PC-9 (cell line): ENCODE results near the gene SLCO2A1. TPM values are rescaled to one million over a fixed set of nuclear protein-coding genes. Genes with fewer than 3 reads are reported as not detected.

ENCODE experiments used
- BruUV-seq: library from RNA; stranded (reverse); fragments of 400-500 nt; replicated peaks from 2 replicates; lab custom pipeline; 2021; lab: Mats Ljungman, UMichigan
- CTCF ChIA-PET: fragments of 300-600 bp; sonication (Branson Sonifier 250); formaldehyde crosslinking; loops from one replicate; lab custom pipeline; 2022; ENCODE audit warnings: antibody characterized with exemption; lab: Charles Lee
- POLR2A ChIA-PET: fragments of 300-600 bp; sonication (Branson Sonifier 250); formaldehyde crosslinking; loops from one replicate; lab custom pipeline; 2022; ENCODE audit warnings: antibody characterized with exemption; ENCODE audit not compliant: unreplicated experiment; lab: Charles Lee
- DNase-seq, 2 experiments: peaks; one replicate each; pipeline versions ENCODE4 v3.0.0 to v3.0.0-alpha.2; 2015 to 2022; ENCODE audit warnings: mixed read lengths in 1 of 2
- H2AFZ ChIP-seq: fragments of 200-600 bp; sonication (generic); 2 replicates; pipeline ENCODE4 v1.8.1; 2017; ENCODE audit warnings: antibody characterized with exemption
- H3F3A ChIP-seq: fragments of 200-600 bp; sonication (generic); 2 replicates; pipeline ENCODE4 v1.8.1; 2017; ENCODE audit warnings: antibody characterized with exemption, mild to moderate bottlenecking, low read depth; ENCODE audit not compliant: insufficient read depth
- H3K27ac ChIP-seq: fragments of 200-600 bp; sonication (generic); 2 replicates; pipeline ENCODE4 v1.6.1; 2016; ENCODE audit warnings: mixed run types
- H3K27me3 ChIP-seq: fragments of 200-600 bp; sonication (generic); 2 replicates; pipeline ENCODE4 v1.6.1; 2016; ENCODE audit warnings: low read depth, mixed run types; ENCODE audit not compliant: insufficient read depth
- H3K36me3 ChIP-seq: fragments of 200-600 bp; sonication (generic); 2 replicates; pipeline ENCODE4 v1.6.1; 2016; ENCODE audit warnings: low read depth, mixed run types
- H3K4me1 ChIP-seq: fragments of 200-600 bp; sonication (generic); replicated peaks from 2 replicates; pipeline ENCODE4 v1.6.1; 2016; ENCODE audit warnings: mixed run types; ENCODE audit not compliant: insufficient read depth
- H3K4me2 ChIP-seq: fragments of 200-600 bp; sonication (generic); 2 replicates; pipeline ENCODE4 v1.6.1; 2017; ENCODE audit warnings: mixed run types
- H3K4me3 ChIP-seq: fragments of 200-600 bp; sonication (generic); 2 replicates; pipeline ENCODE4 v1.6.1; 2016; ENCODE audit warnings: mixed run types
- H3K79me2 ChIP-seq: fragments of 200-600 bp; sonication (generic); 2 replicates; pipeline ENCODE4 v1.6.1; 2017; ENCODE audit warnings: low read depth, mixed run types
- H3K9me2 ChIP-seq: fragments of 200-600 bp; sonication (generic); 2 replicates; pipeline ENCODE4 v1.8.1; 2017; ENCODE audit warnings: mild to moderate bottlenecking; ENCODE audit not compliant: insufficient read depth
- H3K9me3 ChIP-seq: fragments of 200-600 bp; sonication (generic); 2 replicates; pipeline ENCODE4 v1.8.1; 2016; ENCODE audit warnings: low read depth; ENCODE audit not compliant: insufficient read depth
- H4K20me1 ChIP-seq: fragments of 200-600 bp; sonication (generic); 2 replicates; pipeline ENCODE4 v1.8.1; 2017; ENCODE audit not compliant: insufficient read depth
- EZH2 ChIP-seq: fragments of 200-600 bp; sonication (generic); IDR thresholded peaks from 2 replicates; pipeline ENCODE4 v1.8.0; 2017; ENCODE audit warnings: antibody characterized with exemption, low read depth
- intact Hi-C: fragments of 100-400 bp; cut with micrococcal nuclease; formaldehyde crosslinking; loops from one replicate; pipeline ENCODE4 v1.10.0; 2022; ENCODE audit not compliant: unreplicated experiment
- total RNA-seq: library from RNA; stranded (reverse); gene quantifications from 2 replicates; pipeline ENCODE4 v1.2.3, GENCODE V29; 2021
- TF ChIP-seq, protein P1 (sequence below): fragments of 200-600 bp; sonication (generic); conservative IDR thresholded peaks from 2 replicates; pipeline ENCODE4 v1.6.1; 2017; ENCODE audit warnings: mixed run types, antibody characterized with exemption, mild to moderate bottlenecking, moderate library complexity

SLCO2A1 gene
- total RNA-seq, 1 experiment from 2014 or later = 0.44 TPM

DNA sequence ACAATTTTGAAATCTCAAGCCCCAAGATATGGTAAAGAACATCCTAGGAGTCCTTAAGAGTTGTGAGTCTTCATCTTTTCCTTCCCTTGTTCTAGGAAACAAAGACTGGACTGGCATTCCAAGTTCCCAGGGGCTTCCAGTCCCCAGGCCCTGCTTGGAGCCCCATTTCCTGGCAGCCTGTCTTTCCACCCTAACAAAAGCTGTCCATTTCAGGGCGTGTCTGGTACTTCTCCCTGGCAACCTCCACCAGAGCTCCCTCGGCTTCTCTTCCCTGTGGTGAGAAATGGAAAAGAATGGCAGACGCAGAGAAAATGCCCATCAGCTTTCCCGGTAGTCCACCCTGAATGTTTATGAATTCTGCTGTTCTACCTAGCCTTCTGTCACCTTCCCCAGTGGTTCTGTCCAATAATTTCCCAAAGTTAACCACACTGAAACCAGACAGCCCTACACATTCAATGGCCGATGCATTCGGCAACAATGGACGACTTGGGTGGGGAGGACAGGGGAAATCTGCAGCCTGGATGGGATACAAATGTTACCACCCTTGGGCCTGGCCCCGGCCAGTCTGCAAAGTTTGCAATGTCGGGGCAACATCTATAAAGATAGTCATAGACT lies 140.9 kb downstream of the SLCO2A1 start:
- POLR2A ChIA-PET = no interaction called here

DNA sequence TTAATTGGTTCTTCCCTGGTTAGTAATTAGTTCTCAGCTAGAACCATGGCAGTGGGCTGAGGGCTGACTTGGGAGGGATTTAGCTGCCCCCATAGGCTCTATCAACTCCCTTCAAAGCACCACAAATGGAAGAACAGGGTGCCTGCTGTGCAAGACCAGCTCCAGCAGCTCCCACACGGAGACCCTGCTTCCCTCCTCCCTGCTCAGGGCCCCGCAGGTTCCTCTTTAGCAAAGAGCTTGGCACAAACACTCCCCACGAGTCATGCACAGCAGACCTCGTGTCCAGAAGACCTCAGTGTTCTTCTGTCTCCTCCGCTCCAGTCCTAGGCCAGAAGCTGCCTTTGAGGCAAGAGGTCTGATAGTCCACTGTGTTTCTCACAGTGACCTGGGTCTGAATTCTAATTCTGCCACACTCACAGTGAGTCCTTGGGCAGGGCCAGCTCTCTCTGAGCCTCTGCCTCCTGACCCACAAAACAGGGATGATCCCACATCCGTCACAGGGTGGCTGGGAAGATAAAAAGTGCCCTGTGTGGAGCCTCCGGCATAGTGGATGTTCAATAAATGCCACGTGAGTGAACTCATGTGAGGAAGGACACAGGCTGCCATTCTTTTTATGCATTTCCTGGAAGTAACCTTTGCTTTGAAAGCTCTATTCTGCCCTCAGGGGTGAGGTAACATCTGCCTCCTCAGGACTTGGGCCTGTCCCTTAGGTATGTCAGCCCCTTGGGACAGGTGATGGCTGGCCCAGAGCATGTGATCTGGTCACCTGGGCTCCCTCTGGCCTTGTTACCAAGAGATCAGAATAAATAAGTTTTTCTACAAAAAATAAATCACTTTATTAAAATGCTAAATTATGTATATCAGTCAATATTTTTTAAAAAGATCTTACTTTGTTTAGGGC lies 141.7 kb downstream of the SLCO2A1 start:
- no TSS peak for BruUV-seq

More for the DNA sequence above, 140.9 kb downstream of the SLCO2A1 start:
- Histone ChIP-seq H3K9me2 (no peaks in the 10 kb centered on the region), H2AFZ (no peak overlapping the region), H3K27ac (no peak overlapping the region), H3K79me2 (no peaks in the 10 kb centered on the region), H3K4me1 (no peaks in the 10 kb centered on the region), H3K36me3 (no peaks in the 10 kb centered on the region), H3K4me3 (no peak overlapping the region), H3K27me3 (0 out of 2 replicates have a peak, but pooled peaks cover 3% of the 10 kb centered on the region), H3K9me3 (no peaks in the 10 kb centered on the region), H3K4me2 (no peak overlapping the region), H4K20me1 (no peaks in the 10 kb centered on the region), H3F3A (no peaks in the 10 kb centered on the region)
- no TSS peak for BruUV-seq
- no peak for DNase-seq
- CTCF ChIA-PET = no interaction called here
- TF ChIP-seq, protein P1, sequence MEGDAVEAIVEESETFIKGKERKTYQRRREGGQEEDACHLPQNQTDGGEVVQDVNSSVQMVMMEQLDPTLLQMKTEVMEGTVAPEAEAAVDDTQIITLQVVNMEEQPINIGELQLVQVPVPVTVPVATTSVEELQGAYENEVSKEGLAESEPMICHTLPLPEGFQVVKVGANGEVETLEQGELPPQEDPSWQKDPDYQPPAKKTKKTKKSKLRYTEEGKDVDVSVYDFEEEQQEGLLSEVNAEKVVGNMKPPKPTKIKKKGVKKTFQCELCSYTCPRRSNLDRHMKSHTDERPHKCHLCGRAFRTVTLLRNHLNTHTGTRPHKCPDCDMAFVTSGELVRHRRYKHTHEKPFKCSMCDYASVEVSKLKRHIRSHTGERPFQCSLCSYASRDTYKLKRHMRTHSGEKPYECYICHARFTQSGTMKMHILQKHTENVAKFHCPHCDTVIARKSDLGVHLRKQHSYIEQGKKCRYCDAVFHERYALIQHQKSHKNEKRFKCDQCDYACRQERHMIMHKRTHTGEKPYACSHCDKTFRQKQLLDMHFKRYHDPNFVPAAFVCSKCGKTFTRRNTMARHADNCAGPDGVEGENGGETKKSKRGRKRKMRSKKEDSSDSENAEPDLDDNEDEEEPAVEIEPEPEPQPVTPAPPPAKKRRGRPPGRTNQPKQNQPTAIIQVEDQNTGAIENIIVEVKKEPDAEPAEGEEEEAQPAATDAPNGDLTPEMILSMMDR = no peak
- TF ChIP-seq EZH2 = no peak
- intact Hi-C loops = no loop called here

DNA sequence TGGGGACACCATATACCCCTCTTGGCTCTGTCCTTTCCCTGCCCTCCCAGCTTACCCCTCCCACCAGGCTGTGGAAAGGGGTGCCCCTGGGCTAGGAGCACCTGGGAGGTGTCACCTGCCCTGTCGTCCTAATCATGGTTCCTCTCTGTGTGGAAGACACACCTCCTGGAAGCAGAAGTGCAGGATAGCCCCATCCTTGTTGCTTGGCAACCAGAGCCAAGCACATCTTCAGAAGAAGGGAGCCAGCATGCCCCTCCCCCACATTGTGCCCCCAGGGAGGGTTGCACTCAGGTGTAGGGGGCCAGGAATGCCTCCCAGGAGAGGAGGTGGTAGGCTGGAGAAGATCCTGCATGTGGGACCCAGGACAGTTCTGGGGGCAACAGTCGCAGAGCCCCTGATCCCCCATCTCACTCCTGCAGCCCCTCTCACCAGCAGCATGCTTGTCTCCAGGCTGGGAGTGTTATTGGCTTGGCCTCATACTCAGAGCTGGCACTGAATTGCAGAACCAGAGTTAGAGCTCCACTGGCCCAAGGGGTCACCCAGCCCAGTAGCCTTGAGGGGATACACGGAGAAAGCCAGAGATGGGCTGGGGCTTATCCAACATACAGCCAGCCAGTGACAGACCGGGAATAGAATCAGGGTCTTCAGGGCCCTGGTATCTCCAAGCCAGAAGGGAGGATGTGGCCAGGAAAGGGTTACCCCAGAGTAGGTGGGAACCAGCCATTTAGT lies 142.5 kb downstream of the SLCO2A1 start:
- no TSS peak for BruUV-seq
- 0 out of 2 replicates have a peak, but pooled peaks cover 3% of the 10 kb centered on the region for H3K27me3 ChIP-seq
- no peak overlapping the region for H2AFZ ChIP-seq
- CTCF ChIA-PET = no interaction called here
- TF ChIP-seq EZH2 = no peak
- TF ChIP-seq, protein P1 = no peak
- no peaks in the 10 kb centered on the region for H3K36me3 ChIP-seq
- no peaks in the 10 kb centered on the region for H3K9me2 ChIP-seq
- no peaks in the 10 kb centered on the region for H3K9me3 ChIP-seq
- no peaks in the 10 kb centered on the region for H4K20me1 ChIP-seq
- no peaks in the 10 kb centered on the region for H3F3A ChIP-seq
- H3K4me1 ChIP-seq = peaks cover 7% of the 10 kb centered on the region
- H3K27ac ChIP-seq = no peak overlapping the region
- intact Hi-C loops = no loop called here
- no peak overlapping the region for H3K4me3 ChIP-seq
- H3K79me2 ChIP-seq = no peaks in the 10 kb centered on the region
- H3K4me2 ChIP-seq = no peak overlapping the region
- no peak for DNase-seq
- POLR2A ChIA-PET = no interaction called here

More for the DNA sequence above, 141.7 kb downstream of the SLCO2A1 start:
- Histone ChIP-seq H3K27ac (no peak overlapping the region), H3K9me2 (no peaks in the 10 kb centered on the region), H4K20me1 (no peaks in the 10 kb centered on the region), H2AFZ (no peak overlapping the region), H3K4me3 (no peak overlapping the region), H3K79me2 (no peaks in the 10 kb centered on the region), H3K4me2 (no peak overlapping the region), H3K36me3 (no peaks in the 10 kb centered on the region), H3F3A (no peaks in the 10 kb centered on the region), H3K4me1 (no peaks in the 10 kb centered on the region), H3K27me3 (0 out of 2 replicates have a peak, but pooled peaks cover 3% of the 10 kb centered on the region), H3K9me3 (no peaks in the 10 kb centered on the region)
- ChIA-PET POLR2A (no interaction called here), CTCF (no interaction called here)
- intact Hi-C loops = no loop called here
- TF ChIP-seq, protein P1 = no peak
- no peak for TF ChIP-seq EZH2
- DNase-seq = no peak
